GM18507 (cell line): ENCODE measurements around the gene CGNL1.

Experiments used
- DNase-seq: peaks from one replicate; pipeline ENCODE4 v3.0.0; 2011; ENCODE audit warnings: low read depth; ENCODE audit not compliant: insufficient read length; ENCODE audit errors: extremely low spot score
- FAIRE-seq: peaks from 2 replicates; lab custom pipeline; 2011; peaks lifted over from hg19 to GRCh38; lab: Jason Lieb, UNC

The CGNL1 gene

GRCh38 chr15:57571725-57572124, 195.4 kb downstream of the CGNL1 start:
- DNase-seq (no peak), FAIRE-seq (no peak)

- DNase-seq (no peak), FAIRE-seq (no peak)
Measured at GRCh38 chr15:57572468-57572867, 196.2 kb downstream of the CGNL1 start.

- no peak for DNase-seq
- FAIRE-seq = no peak
Measured at GRCh38 chr15:57573151-57573550, 196.8 kb downstream of the CGNL1 start.

DNA sequence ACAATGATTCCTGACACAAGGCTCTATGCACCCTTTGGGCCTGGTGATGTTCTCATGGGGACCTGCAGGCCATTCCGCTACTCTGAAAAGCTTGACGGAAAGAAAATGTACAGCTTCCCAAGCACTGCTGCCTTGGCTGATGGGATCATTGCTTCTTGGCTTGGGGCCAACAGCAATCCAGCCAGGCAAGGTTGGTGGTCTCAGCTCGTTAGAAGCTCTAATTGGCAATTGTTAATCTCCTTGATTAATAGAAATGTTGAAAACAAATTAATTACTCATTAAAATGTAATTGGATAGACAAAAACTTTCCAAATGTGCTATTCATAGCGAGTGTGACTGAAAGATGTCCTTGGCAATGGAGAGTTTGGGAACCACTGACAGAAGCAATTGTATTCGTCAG, 199.1 kb downstream of the CGNL1 start:
- FAIRE-seq (no peak), DNase-seq (no peak)

DNA sequence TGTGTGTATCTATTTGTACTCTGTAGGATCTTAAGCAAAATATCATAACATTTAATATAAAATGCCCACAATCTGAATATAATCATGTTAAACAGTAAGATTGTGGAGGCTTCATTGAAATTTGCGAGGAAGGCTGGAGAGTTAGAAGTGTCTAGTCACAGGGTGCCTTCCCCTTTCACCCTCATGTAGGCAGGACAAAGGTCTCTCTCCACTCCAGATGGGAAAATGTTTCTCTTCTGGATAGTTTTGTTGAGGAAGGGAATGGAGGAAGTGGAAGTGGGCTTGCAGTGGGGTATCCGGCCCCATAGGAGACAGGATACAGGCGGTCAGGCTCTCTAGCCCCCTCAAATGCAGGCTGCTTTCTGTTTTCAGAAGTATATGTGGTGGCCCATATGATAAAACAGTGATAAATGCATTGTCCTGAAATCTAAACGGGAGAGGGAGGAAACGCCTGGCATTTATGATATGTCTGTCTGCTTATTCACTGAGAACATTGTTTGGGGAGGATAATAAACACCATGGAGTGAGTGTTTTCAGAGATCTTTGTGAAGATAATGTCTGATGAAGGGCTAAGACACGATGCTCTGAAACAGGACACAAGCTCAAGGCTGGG, 202.1 kb downstream of the CGNL1 start:
- FAIRE-seq = no peak
- DNase-seq = no peak

DNA sequence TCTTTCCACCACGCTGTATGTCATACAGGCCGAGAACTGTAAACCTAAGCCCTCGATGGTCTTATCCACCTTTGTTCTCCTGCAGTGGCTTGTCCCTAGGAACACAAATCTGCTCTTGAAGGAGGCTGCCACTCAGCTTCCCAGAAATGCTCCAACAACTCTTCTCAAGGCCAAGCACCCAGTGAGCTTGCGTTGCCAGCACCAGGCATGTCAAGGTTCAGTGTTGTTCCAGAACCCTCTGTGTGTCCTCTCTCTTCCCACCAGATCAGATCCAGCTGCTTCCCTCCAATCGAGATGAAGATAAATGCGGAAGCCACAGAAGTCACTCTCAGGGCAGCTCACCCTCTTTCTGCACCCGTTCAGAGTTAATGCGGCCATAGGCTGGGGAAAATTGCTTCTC, 204.1 kb downstream of the CGNL1 start:
- no peak for FAIRE-seq
- no peak for DNase-seq

GRCh38 chr15:57580866-57581265, 204.6 kb downstream of the CGNL1 start:
- no peak for FAIRE-seq
- no peak for DNase-seq

DNA sequence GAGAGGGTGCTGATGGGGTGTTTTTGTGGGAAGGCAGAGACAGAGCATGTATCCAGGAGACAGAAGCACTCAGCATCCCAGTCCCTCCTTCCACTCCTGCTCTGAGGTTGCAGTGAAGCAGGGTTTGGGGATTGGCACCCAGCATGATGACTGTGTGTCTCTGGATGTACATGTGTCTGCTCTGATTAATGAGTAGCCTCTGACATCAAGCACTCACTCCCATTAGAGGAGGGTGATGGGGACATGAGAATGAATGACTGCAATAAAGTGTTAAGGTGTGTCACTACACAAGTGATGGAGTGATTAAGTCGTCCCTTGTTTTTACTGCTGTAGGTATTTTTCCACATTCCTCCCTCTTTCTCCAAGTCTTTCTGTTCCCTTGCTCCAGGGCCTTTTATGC, 205.8 kb downstream of the CGNL1 start:
- DNase-seq (no peak), FAIRE-seq (no peak)

GRCh38 chr15:57583282-57583681, 207.0 kb downstream of the CGNL1 start:
- DNase-seq = no peak
- FAIRE-seq = no peak

GRCh38 chr15:57583720-57584119, 207.4 kb downstream of the CGNL1 start:
- no peak for FAIRE-seq

GRCh38 chr15:57586661-57587424, 210.5 kb downstream of the CGNL1 start:
- DNase-seq = no peak
- FAIRE-seq = no peak

More at GRCh38 chr15:57583720-57584119, 207.4 kb downstream of the CGNL1 start:
- no peak for DNase-seq

- DNase-seq (no peak), FAIRE-seq (no peak)
Measured at GRCh38 chr15:57589281-57589680, 213.0 kb downstream of the CGNL1 start.

DNA sequence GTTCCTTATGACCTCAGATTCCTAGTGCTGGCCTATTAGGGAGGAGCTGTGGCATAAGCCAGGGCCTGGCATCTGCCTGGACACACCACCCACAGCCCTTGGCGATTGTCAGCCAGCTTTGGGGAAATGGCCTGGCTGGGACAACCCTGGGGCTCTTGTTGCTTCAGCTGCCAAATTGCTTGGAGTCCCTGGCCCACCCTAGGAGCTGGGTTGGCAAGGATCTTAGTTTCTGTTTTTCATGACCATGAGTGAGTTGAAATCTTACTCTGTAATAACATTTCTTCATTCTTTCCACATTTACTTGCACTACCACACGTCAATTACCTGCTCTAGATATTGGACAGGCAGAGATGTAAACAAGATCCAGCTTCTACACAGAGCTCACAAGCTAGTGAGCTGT, 213.4 kb downstream of the CGNL1 start:
- no peak for DNase-seq
- FAIRE-seq = no peak

- no peak for DNase-seq
- no peak for FAIRE-seq
Measured at GRCh38 chr15:57591237-57591821, 215.0 kb downstream of the CGNL1 start.

GRCh38 chr15:57591822-57592367, 215.6 kb downstream of the CGNL1 start, which contains the start of gene MYZAP:
Gene MYZAP, plus strand, starts transcription at chr15:57591904. Its CDS starts 131 bp downstream, at chr15:57592035.
- FAIRE-seq (no peak), DNase-seq (no peak)

DNA sequence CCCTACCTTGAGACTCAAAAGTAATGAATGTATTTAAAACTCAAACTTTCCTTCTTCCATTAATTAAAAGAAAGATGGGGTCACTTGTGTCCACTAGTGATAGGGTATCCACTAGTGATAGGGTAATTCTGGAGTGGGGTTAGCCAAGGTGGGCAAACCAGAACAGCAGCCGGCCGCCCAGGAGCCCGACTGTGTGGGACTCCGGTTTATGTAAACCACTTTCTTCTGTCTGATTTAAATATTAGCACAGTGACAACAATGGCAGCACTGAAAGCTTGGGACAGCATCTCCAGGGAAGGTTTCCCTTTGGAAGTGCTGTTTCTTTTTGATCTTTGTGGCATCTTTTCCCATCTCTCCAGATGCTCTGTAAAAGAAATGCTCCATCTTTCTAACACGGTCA, 216.1 kb downstream of the CGNL1 start:
- no peak for DNase-seq
- no peak for FAIRE-seq

DNA sequence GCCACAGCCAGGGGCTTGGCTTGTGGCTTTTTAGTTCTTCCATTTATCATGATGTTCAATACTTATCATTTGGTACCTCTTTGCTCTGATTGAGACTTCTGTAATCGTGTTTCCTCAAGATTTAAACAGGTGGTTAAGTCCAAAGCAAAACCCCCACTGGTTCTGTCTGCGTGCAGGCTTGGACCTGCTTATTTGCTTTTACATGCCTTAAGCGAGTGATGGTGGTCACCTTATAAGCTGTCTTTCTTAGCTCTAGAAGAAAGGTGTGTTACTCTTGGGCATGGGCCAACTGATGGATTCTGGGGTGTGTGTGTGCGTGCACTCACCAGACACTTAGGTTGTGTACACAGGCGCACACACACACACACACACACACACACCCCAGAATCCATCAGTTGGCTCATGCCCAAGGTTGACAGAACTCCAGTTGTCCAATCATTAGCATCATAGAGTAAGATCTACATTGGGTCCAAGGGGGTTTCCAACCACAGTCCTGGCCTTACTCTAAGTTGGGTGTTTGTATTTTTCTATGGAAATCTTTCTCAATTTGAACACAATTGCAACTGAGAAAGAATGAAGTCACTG, 216.6 kb downstream of the CGNL1 start:
- no peak for DNase-seq
- FAIRE-seq = no peak

DNA sequence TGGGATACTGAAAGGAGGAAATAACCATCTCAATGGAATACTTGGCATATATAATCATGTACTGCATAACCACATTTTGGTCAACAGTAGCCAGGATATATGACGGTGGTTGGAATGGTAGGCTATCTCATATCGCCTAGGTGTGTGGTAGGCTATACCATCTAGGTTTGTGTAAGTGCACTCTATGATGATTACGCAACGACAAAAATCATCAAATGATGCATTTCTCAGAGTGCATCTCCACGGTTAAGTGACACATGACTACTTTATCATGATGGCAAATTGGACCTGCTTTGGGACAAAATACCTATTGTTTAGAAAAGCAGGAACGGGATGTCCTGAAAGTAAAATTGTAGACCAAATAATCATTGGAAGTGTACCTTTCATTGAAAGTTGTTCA, 218.2 kb downstream of the CGNL1 start:
- FAIRE-seq (no peak), DNase-seq (no peak)

GRCh38 chr15:57595011-57595866, 218.9 kb downstream of the CGNL1 start:
- DNase-seq = no peak
- FAIRE-seq = no peak
